Heart left ventricle (tissue), 13 donors: Measurements from ENCODE around the gene TRAF7.
"Not testable (repeated sequence)": the region's sequence is repeated elsewhere in the genome, so short reads cannot be mapped to it uniquely, and the experiment has no call there.

Experiments
- CTCF ChIP-seq, 12 donors: fragments of 200-600 bp; sonication (generic) in 4 of 12; IDR thresholded peaks; one replicate each; pipeline versions ENCODE4 v1.5.0 to v1.8.0; 2018 to 2022; ENCODE audit warnings: antibody characterized with exemption in 12 of 12, mild to moderate bottlenecking in 5 of 12
- POLR2A ChIP-seq, 2 donors: fragments of 450-650 bp; IDR thresholded peaks; one replicate each; pipeline ENCODE4 v1.6.1; 2017; ENCODE audit warnings: antibody characterized with exemption in 2 of 2, mild to moderate bottlenecking in 2 of 2, moderate library complexity in 2 of 2
- donor health status: ischemic (EF 13 %, LVEDD 7.1; RV severe dilation, severe dysfunction).
- donor health status: DM: no; HTN: yes; CAD: no.
- donor health status: DM: no; HTN: no; CAD: no.
- donor health status: ischemic (EF 25% LVEDD 6.9; RV normal size, moderate dysfunction).
- donor health status: ischemic (EF 25% LVEDD 5.7; RV mildly dilated, moderate dysfunction).
- donor health status: ischemic (EF 35%, LVEDD 5.7; RV mildly dilated, moderate dysfunction).
- donor health status: nonischemic (EF 11% LVEDD 7.7; RV severe dilation, severe dysfunction).
- donor health status: DM: yes; HTN: yes; CAD: no.
- donor health status: PGD.
- donor health status: ischemic (EF 29% LVEDD 5.4; RV normal size, mild dysfunction).
- donor health status: nonischemic (EF 23%, LVEDD 6.1; RV moderate dilation, normal function).

- not testable (repeated sequence) for TF ChIP-seq CTCF, POLR2A (IDR thresholded peaks at IDR 0.05)
These were observed 43.0 kb upstream of the TRAF7 start for GRCh38 chr16:2112539-2113106.
